Neutrophil (primary cell): ENCODE data around the gene NUBP2.

Experiments
- H3K27ac ChIP-seq: fragments of 200-600 bp; sonication (generic); 2 replicates; pipeline ENCODE4 v1.5.1; 2016; ENCODE audit warnings: mild to moderate bottlenecking, moderate library complexity
- H3K27me3 ChIP-seq: fragments of 200-600 bp; sonication (generic); 2 replicates; pipeline ENCODE4 v1.6.0; 2016; ENCODE audit warnings: mild to moderate bottlenecking
- H3K36me3 ChIP-seq: fragments of 200-600 bp; sonication (generic); 2 replicates; pipeline ENCODE4 v1.5.1; 2017
- H3K4me1 ChIP-seq, 2 experiments: fragments of 200-600 bp in 1 of 2; sonication (generic) in 1 of 2; 1 replicate in 1 of 2; 2 replicates in 1 of 2; pipeline versions ENCODE4 v1.5.1 to v1.6.1; 2013 to 2016; ENCODE audit warnings: low read depth in 1 of 2, low read length in 1 of 2, mild to moderate bottlenecking in 1 of 2, moderate library complexity in 1 of 2; ENCODE audit not compliant: control insufficient read depth in 1 of 2, insufficient read depth in 1 of 2
- H3K4me3 ChIP-seq, 2 experiments: fragments of 200-600 bp in 1 of 2; sonication (generic) in 1 of 2; 1 replicate in 1 of 2; 2 replicates in 1 of 2; pipeline ENCODE4 v1.5.1; 2013 to 2016; ENCODE audit warnings: low read depth in 1 of 2, low read length in 1 of 2, mild to moderate bottlenecking in 1 of 2, moderate library complexity in 1 of 2
- H3K9me3 ChIP-seq: fragments of 200-600 bp; sonication (generic); 2 replicates; pipeline ENCODE4 v1.5.1; 2016
- CTCF ChIP-seq: fragments of 200-600 bp; sonication (generic); IDR thresholded peaks from 2 replicates; pipeline ENCODE4 v1.5.1; 2016; ENCODE audit warnings: antibody characterized with exemption

The NUBP2 gene

GRCh38 chr16:1775006-1775845, 7.5 kb upstream of the NUBP2 start:
- Histone ChIP-seq H3K4me3 (no peak overlapping the region), H3K9me3 (no peaks in the 10 kb centered on the region), H3K27ac (peak overlapping the region; percentile 95), H3K4me1 (peaks cover 34 to 48% of the 10 kb centered on the region in 2 experiments), H3K36me3 (peaks cover 53% of the 10 kb centered on the region), H3K27me3 (peaks cover 7% of the 10 kb centered on the region)
- TF ChIP-seq CTCF, result no peak

- Histone ChIP-seq H3K4me3 (no peak overlapping the region), H3K27me3 (no peaks in the 10 kb centered on the region), H3K27ac (no peak overlapping the region), H3K9me3 (no peaks in the 10 kb centered on the region), H3K36me3 (peaks cover 61% of the 10 kb centered on the region), H3K4me1 (peaks cover 31 to 46% of the 10 kb centered on the region in 2 experiments)
- no peak for TF ChIP-seq CTCF
These were observed 6.7 kb upstream of the NUBP2 start for GRCh38 chr16:1775846-1776671.

GRCh38 chr16:1776672-1776955, 6.1 kb upstream of the NUBP2 start:
- Histone ChIP-seq H3K27ac (no peak overlapping the region), H3K9me3 (no peaks in the 10 kb centered on the region), H3K27me3 (no peaks in the 10 kb centered on the region), H3K4me1 (peaks cover 37 to 47% of the 10 kb centered on the region in 2 experiments), H3K4me3 (no peak overlapping the region), H3K36me3 (peaks cover 63% of the 10 kb centered on the region)
- no peak for TF ChIP-seq CTCF

- no peak for TF ChIP-seq CTCF
- Histone ChIP-seq H3K27me3 (no peaks in the 10 kb centered on the region), H3K4me1 (peaks cover 37 to 47% of the 10 kb centered on the region in 2 experiments), H3K9me3 (no peaks in the 10 kb centered on the region), H3K27ac (no peak overlapping the region), H3K36me3 (peaks cover 63% of the 10 kb centered on the region), H3K4me3 (no peak overlapping the region)
These were observed 5.8 kb upstream of the NUBP2 start for GRCh38 chr16:1776991-1777374.

GRCh38 chr16:1777375-1778199, 5.2 kb upstream of the NUBP2 start:
- no peak overlapping the region for H3K4me3 ChIP-seq
- H3K9me3 ChIP-seq, result no peaks in the 10 kb centered on the region
- no peak for TF ChIP-seq CTCF
- no peaks in the 10 kb centered on the region for H3K27me3 ChIP-seq
- peaks cover 31 to 41% of the 10 kb centered on the region in 2 experiments for H3K4me1 ChIP-seq
- H3K36me3 ChIP-seq, result peaks cover 63% of the 10 kb centered on the region
- H3K27ac ChIP-seq, result no peak overlapping the region
